Spleen (tissue), 11 donors: ENCODE results near the gene ETV1. TPM values are rescaled to one million over a fixed set of nuclear protein-coding genes. Genes with fewer than 3 reads are reported as not detected.

Experiments
- DNase-seq: peaks from one replicate; pipeline ENCODE4 v3.0.0-alpha.2; 2020
- H3K27ac ChIP-seq, 8 donors: fragments of 200-600 bp; sonication (generic) in 7 of 8; 1 replicate in 4 of 8; 2 replicates in 4 of 8; pipeline versions ENCODE4 v1.5.0 to v1.8.0; 2016 to 2021; ENCODE audit warnings: inconsistent platforms in 4 of 8, mild to moderate bottlenecking in 4 of 8, moderate library complexity in 1 of 8
- H3K27me3 ChIP-seq, 7 donors: fragments of 200-600 bp; sonication (generic) in 6 of 7; replicated peaks in 1 of 7; 1 replicate in 4 of 7; 2 replicates in 3 of 7; pipeline versions ENCODE4 v1.5.0 to v1.8.0; 2016 to 2021; ENCODE audit warnings: inconsistent platforms in 3 of 7, mild to moderate bottlenecking in 1 of 7
- H3K36me3 ChIP-seq, 6 donors: fragments of 200-600 bp; sonication (generic) in 5 of 6; 1 replicate in 4 of 6; 2 replicates in 2 of 6; pipeline versions ENCODE4 v1.5.0 to v1.8.0; 2016 to 2021; ENCODE audit warnings: inconsistent platforms in 2 of 6
- H3K4me1 ChIP-seq, 6 donors: fragments of 200-600 bp; sonication (generic) in 5 of 6; 1 replicate in 3 of 6; 2 replicates in 3 of 6; pipeline versions ENCODE4 v1.5.0 to v1.8.0; 2016 to 2021; ENCODE audit warnings: inconsistent platforms in 3 of 6
- H3K4me3 ChIP-seq, 8 donors: fragments of 200-600 bp; sonication (generic) in 7 of 8; 1 replicate in 4 of 8; 2 replicates in 4 of 8; pipeline versions ENCODE4 v1.5.0 to v1.8.0; 2016 to 2021; ENCODE audit warnings: inconsistent platforms in 4 of 8, mild to moderate bottlenecking in 4 of 8, moderate library complexity in 2 of 8
- H3K9me3 ChIP-seq, 8 donors: fragments of 200-600 bp; sonication (generic) in 7 of 8; 1 replicate in 4 of 8; 2 replicates in 4 of 8; pipeline versions ENCODE4 v1.5.0 to v1.8.0; 2016 to 2021; ENCODE audit warnings: inconsistent platforms in 4 of 8
- CTCF ChIP-seq, 11 experiments: fragments of 200-600 bp in 7 of 11; fragments of 450-650 bp in 4 of 11; sonication (generic) in 4 of 11; IDR thresholded peaks in 8 of 11; conservative IDR thresholded peaks in 3 of 11; 1 replicate in 7 of 11; 2 replicates in 4 of 11; pipeline versions ENCODE4 v1.4.0 to v1.8.0; 2016 to 2021; ENCODE audit warnings: antibody characterized with exemption in 11 of 11, inconsistent platforms in 4 of 11, mild to moderate bottlenecking in 1 of 11
- POLR2A ChIP-seq, 3 donors: fragments of 450-650 bp; IDR thresholded peaks; one replicate each; pipeline ENCODE4 v1.5.1; 2017; ENCODE audit warnings: antibody characterized with exemption in 3 of 3, mild to moderate bottlenecking in 1 of 3
- POLR2AphosphoS5 ChIP-seq, 3 donors: sonication (generic); formaldehyde crosslinking; IDR thresholded peaks; one replicate each; pipeline ENCODE4 v1.5.1; 2017; ENCODE audit warnings: antibody characterized with exemption in 3 of 3
- WGBS, 5 donors: extraction: QIAGEN DNeasy Blood & Tissue Kit in 3 of 5; methylation state at CpG; one replicate each; pipeline versions ENCODE4 v1.1.5 to v1.1.7; 2013 to 2018; 5-methylcytosine and 5-hydroxymethylcytosine counted together
- intact Hi-C: fragments of 100-400 bp; cut with DNase I; formaldehyde crosslinking; loops from one replicate; pipeline ENCODE4 v1.15.0; 2023; ENCODE audit warnings: low total_unique reads
- polyA plus RNA-seq, 3 donors: library from polyadenylated mRNA; stranded (reverse); fragments of 200-250 nt; gene quantifications; one replicate each; pipeline ENCODE4 v1.2.1, GENCODE V29; 2013
- total RNA-seq, 7 donors: library from RNA; depleted of rRNA in 3 of 7; stranded (reverse); fragments of >200 nt in 3 of 7; fragmentation: NEBNext Ultra II Directional in 4 of 7; extraction: Animal tissue kit (Norgen Biotek cat#: 25700) in 4 of 7; gene quantifications; one replicate each; pipeline versions ENCODE4 v1.1.0 to v1.2.1, GENCODE V29; 2016 to 2021
- donor health status: healthy with polysubstance abuse.
- donor health status: DM: no; HTN: no; CAD: no; lungs with moderate emphysema.
- donor health status: DM: no; HTN: no; CAD: no.
- donor health status: Bipolar disorder and iron deficiency.
- donor health status: healthy.
- donor health status: DM: no; HTN: no; CAD: no.
- donor health status: DM: yes; HTN: yes; CAD: no.

The ETV1 gene
- total and polyA plus RNA-seq, 10 donors = 1.5 to 20.0 (median 7.2) TPM

- DNase-seq = no peak
- no peaks in the 10 kb centered on the region for H3K27me3 ChIP-seq
- H3K36me3 ChIP-seq = peaks cover 0 to 4% (median 0%) of the 10 kb centered on the region in 6 donors
- peaks cover 0 to 17% (median 7%) of the 10 kb centered on the region in 6 donors for H3K4me1 ChIP-seq
- intact Hi-C loops = no loop called here
- H3K4me3 ChIP-seq = no peak overlapping the region
- H3K9me3 ChIP-seq = no peaks in the 10 kb centered on the region
- WGBS, 5 donors = 80 to 90% (median 84%) methylated on average over 3 of the region's 3 CpGs
- TF ChIP-seq CTCF (IDR thresholded peaks at IDR 0.05 in 8 of 11, conservative IDR thresholded peaks at IDR 0.05 in 3 of 11) (no peak), POLR2A (IDR thresholded peaks at IDR 0.05) (no peak), POLR2AphosphoS5 (IDR thresholded peaks at IDR 0.05) (no peak)
- H3K27ac ChIP-seq = no peak overlapping the region
These were observed 84.8 kb downstream of the ETV1 start for GRCh38 chr7:13904689-13905088.

- intact Hi-C loops = no loop called here
- no peak for TF ChIP-seq POLR2AphosphoS5 (IDR thresholded peaks at IDR 0.05)
- no peak for DNase-seq
- no peaks in the 10 kb centered on the region for H3K9me3 ChIP-seq
- peaks cover 0 to 4% (median 0%) of the 10 kb centered on the region in 6 donors for H3K36me3 ChIP-seq
- peaks cover 0 to 10% (median 4%) of the 10 kb centered on the region in 6 donors for H3K4me1 ChIP-seq
- no peak overlapping the region for H3K27ac ChIP-seq
- no peak overlapping the region for H3K4me3 ChIP-seq
- H3K27me3 ChIP-seq = no peaks in the 10 kb centered on the region
- WGBS, 5 donors = 42 to 73% (median 63%) methylated on average over 2 of the region's 2 CpGs
These were observed 85.5 kb downstream of the ETV1 start for GRCh38 chr7:13904007-13904406.

DNA sequence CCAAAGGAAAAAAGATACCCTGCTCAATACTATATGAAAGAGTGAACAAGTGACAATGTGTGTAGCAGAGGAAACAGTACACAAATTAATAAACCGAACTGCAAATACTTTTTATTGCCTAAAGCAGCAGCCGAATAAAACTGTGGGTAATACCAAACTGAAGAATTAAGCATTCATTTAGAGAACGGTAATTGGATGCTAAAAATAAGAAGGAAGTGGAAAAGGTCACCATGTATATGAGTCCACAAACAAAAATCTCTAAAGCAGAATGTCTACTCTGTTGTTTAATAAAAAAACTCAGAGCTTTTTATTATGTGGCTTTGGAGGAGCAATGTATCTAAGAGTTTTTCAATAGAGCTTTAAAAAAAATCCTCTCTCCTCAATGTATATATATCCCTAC, 87.9 kb downstream of the ETV1 start:
- Histone ChIP-seq H3K36me3 (peaks cover 0 to 4% (median 0%) of the 10 kb centered on the region in 6 donors), H3K4me3 (no peak overlapping the region), H3K27me3 (no peaks in the 10 kb centered on the region), H3K4me1 (peaks cover 0 to 5% (median 0%) of the 10 kb centered on the region in 6 donors), H3K27ac (no peak overlapping the region), H3K9me3 (no peaks in the 10 kb centered on the region)
- no peak for DNase-seq
- intact Hi-C loops = no loop called here
- 77 to 83% (median 81%) methylated on average over 3 of the region's 3 CpGs for WGBS, 5 donors
- no peak for TF ChIP-seq CTCF (IDR thresholded peaks at IDR 0.05 in 8 of 11, conservative IDR thresholded peaks at IDR 0.05 in 3 of 11)
- no peak for TF ChIP-seq POLR2AphosphoS5 (IDR thresholded peaks at IDR 0.05)
- no peak for TF ChIP-seq POLR2A (IDR thresholded peaks at IDR 0.05)

DNA sequence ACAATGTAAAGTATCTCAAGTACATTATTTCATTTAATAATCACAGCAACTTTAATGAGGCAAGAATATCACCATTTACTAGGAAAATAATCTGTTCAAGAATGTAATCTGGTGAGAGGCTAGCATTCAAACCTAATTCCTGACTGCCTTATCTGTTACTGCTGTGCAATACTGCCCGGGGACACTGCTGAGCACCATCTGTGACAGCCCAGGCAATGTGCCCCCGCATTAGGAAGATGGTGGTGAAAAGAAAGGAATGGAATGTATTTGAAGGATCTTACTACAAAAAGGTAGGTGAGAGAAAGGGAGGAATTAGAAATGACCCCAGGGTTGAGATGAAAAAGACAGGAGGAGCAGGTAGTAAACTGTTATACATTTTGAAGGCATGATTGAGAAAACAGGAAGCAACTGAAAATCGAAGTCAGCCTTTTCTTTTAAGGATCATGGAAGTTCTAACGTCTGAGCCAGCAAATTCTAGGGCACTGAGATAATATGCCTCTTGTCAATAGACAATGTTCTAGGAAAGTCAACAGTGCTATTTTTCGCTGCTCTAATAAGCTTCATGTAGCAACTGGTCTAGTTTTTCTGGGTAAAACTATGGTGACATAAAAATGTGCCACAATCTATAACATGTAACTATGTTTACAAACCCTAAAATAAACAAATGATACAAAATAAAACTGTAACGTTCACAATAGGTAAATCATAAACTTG, 90.4 kb downstream of the ETV1 start:
- TF ChIP-seq CTCF (IDR thresholded peaks at IDR 0.05 in 8 of 11, conservative IDR thresholded peaks at IDR 0.05 in 3 of 11) (no peak), POLR2A (IDR thresholded peaks at IDR 0.05) (no peak), POLR2AphosphoS5 (IDR thresholded peaks at IDR 0.05) (no peak)
- Histone ChIP-seq H3K4me1 (peaks cover 0 to 5% (median 0%) of the 10 kb centered on the region in 6 donors), H3K4me3 (no peak overlapping the region), H3K36me3 (peaks cover 0 to 4% (median 0%) of the 10 kb centered on the region in 6 donors), H3K27ac (no peak overlapping the region), H3K27me3 (no peaks in the 10 kb centered on the region), H3K9me3 (no peaks in the 10 kb centered on the region)
- intact Hi-C loops = no loop called here
- 66 to 79% (median 68%) methylated on average over 6 of the region's 6 CpGs for WGBS, 5 donors
- no peak for DNase-seq
